GM19438 (cell line): ENCODE results near the gene NUDCD3.
"Not testable (repeated sequence)": the region's sequence is repeated elsewhere in the genome, so short reads cannot be mapped to it uniquely, and the experiment has no call there.

Experiments used
- ATAC-seq: cut with Tn5 transposase; IDR thresholded peaks from one replicate; pipeline ENCODE4 v1.9.1; 2021; ENCODE audit warnings: low read depth; ENCODE audit not compliant: unreplicated experiment

The NUDCD3 gene

DNA sequence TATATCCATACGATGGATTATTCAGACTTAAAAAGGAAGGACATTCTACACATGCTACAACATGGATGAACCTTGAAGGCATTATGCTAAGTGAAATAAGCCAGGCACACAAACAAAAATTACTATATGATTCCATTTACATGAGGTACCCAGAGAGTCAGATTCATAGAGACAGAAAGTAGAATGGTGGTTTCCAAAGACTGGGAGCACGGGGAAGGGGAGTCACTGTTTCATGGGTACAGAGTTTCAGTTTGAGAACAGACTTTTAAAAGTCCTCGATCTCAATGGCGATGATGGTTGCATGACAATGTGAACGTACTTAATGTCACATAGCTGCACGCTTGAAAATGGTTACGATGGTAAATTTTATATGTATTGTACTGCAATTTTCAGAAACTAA lies 39.3 kb downstream of the NUDCD3 start:
- ATAC-seq, result no peak

GRCh38 chr7:44449584-44449928 lies 40.9 kb downstream of the NUDCD3 start:
- no peak for ATAC-seq

DNA sequence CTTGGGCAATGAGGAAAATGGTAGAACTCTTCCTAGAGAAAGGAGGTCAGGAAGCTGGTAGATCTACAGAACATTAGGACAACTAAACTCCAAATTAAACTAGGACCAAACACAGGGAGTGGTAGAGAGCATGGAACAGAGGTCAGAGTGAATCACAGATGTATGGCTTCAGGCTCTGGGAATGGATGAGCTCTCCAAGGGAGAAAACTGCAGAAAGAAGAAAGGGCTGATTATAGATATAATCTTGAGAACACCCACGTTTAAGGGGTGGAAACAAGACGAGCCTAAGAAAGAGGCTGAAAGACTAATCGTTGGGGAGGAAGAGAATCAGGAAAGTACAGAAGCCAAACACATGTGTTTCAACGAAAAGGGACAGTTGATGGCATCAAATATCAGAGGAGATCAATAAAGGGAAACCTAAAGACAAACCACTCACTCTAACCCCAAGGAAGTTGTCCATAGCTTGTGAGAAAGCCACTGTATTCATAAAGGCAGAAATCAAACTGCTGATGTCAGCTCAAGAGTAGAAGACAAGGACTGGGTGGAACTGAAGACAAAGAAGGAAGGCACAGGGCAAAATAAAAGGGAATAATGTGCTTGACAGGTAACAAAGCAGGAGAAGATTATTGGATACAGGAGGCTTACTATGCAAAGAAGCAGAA lies 41.4 kb downstream of the NUDCD3 start:
- no peak for ATAC-seq

- no peak for ATAC-seq
Observed at GRCh38 chr7:44447874-44448425, 42.5 kb downstream of the NUDCD3 start.

- no peak for ATAC-seq
Observed at GRCh38 chr7:44445986-44446671, 44.3 kb downstream of the NUDCD3 start.

- no peak for ATAC-seq
Observed at GRCh38 chr7:44441079-44441478, 49.4 kb downstream of the NUDCD3 start.

GRCh38 chr7:44440577-44441078 lies 49.8 kb downstream of the NUDCD3 start:
- ATAC-seq, result no peak

GRCh38 chr7:44439926-44440325 lies 50.5 kb downstream of the NUDCD3 start:
- ATAC-seq, result no peak

DNA sequence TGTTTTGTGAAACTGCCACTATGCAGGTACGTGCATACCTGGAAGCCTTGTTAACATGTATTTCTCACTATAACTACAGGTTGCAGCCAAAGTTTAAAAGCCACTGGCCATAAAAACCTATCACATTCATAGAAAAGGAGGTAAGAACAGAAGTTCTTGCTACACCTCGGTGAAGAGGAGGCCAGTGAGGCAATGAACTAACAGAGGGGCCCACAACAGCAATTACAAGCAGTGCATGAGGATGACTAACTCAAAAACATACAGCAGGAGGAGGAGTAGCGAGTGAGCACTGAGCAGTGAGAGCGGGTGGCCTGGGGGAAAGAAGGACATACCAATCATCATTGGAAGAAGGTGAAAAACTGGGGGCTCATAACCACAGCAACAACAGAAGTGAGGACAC lies 51.6 kb downstream of the NUDCD3 start:
- no peak for ATAC-seq

DNA sequence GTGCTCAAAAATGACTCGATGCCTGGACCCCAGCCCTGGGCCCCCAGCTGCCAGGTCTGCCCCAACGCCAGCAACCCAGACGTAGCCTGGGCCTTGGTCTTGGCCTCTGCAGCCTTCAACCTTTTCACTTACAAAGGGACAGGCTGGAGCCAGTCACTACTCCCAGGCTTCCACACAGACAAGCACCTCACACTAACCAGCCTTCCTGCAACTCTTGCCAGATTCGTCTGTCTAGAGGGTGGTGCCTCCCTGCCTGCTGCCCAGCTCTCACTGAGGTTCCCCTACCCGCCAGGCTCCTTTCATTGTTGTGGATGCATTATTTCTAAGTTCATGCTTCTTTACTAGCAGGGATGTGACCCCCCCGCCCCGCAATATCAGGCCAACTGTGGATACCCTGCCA lies 56.3 kb downstream of the NUDCD3 start:
- ATAC-seq, result no peak

GRCh38 chr7:44433255-44434022 lies 57.0 kb downstream of the NUDCD3 start:
- ATAC-seq, result no peak

- no peak for ATAC-seq
Observed at GRCh38 chr7:44432381-44432977, 58.0 kb downstream of the NUDCD3 start.

GRCh38 chr7:44431091-44431608 lies 59.3 kb downstream of the NUDCD3 start:
- ATAC-seq, result peak; percentile 86

DNA sequence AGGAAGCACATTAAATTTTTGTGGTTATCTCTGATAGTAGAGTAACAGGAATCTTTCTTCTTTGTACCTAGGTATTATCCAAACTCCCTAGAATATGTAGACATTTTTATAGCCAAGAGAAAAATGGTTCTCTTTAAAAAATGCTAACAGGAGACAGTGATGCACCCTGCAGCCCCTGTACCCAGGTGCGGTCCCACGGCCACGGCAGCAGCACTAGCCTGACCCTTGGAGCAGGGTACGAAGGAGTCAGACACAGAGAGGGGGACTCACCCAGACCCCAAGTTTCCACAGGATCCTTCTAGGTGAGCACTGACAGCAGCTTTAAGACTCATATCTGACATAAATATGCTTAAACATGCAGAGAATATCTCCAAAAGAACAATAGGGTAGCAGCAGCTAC lies 60.4 kb downstream of the NUDCD3 start:
- ATAC-seq, result no peak

GRCh38 chr7:44424762-44425161 lies 65.7 kb downstream of the NUDCD3 start:
- not testable (repeated sequence) for ATAC-seq

DNA sequence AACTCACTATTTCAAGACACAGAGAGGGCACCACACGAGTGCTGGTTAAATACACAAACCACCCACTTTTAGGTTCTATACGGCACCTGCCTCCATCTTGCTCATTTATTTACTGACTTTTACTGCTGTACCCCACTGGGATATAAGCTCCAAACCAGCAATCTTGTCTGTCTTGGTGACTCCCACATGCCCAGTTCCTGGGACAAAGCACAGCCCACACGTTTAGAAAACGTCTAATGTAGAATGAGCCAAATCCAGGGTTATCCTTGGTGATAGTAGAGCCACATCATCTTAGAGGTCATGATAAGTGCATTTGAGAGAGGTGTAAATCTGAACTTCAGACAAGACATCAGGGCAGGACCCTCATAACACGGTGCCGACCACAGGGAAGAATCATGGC lies 73.5 kb downstream of the NUDCD3 start:
- no peak for ATAC-seq

GRCh38 chr7:44415510-44415909 lies 74.9 kb downstream of the NUDCD3 start:
- ATAC-seq, result no peak

GRCh38 chr7:44415047-44415446 lies 75.4 kb downstream of the NUDCD3 start:
- no peak for ATAC-seq

GRCh38 chr7:44411306-44411705 lies 79.2 kb downstream of the NUDCD3 start:
- ATAC-seq, result no peak

GRCh38 chr7:44408596-44408995 lies 81.9 kb downstream of the NUDCD3 start:
- ATAC-seq, result no peak

DNA sequence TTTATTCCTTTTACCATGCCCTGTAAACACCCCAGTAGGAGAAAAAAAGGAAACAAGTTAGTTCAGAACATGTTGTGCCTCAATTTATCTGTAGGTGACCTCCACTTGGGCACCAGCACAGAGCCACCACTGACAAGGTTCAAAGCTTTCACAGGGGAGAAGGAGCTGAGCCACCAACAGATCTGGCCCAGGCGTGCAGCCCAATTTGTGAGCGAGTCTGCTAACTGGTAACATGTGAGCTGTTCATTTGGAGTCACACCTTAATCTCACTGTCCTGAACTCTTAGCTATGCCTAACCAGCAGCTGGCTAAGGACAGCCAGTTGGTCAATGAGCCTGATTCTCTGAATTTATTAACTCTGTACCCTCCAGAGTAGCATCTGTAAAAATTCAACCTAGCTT lies 86.7 kb downstream of the NUDCD3 start:
- ATAC-seq, result no peak
